ENCODE results near the gene CYP2D6. TPM values are rescaled to one million over a fixed set of nuclear protein-coding genes. Genes with fewer than 3 reads are reported as not detected.
"Not testable (repeated sequence)": the region's sequence is repeated elsewhere in the genome, so short reads cannot be mapped to it uniquely, and the experiment has no call there.

Gene CYP2D6
- total RNA-seq = 0.27 TPM

DNA sequence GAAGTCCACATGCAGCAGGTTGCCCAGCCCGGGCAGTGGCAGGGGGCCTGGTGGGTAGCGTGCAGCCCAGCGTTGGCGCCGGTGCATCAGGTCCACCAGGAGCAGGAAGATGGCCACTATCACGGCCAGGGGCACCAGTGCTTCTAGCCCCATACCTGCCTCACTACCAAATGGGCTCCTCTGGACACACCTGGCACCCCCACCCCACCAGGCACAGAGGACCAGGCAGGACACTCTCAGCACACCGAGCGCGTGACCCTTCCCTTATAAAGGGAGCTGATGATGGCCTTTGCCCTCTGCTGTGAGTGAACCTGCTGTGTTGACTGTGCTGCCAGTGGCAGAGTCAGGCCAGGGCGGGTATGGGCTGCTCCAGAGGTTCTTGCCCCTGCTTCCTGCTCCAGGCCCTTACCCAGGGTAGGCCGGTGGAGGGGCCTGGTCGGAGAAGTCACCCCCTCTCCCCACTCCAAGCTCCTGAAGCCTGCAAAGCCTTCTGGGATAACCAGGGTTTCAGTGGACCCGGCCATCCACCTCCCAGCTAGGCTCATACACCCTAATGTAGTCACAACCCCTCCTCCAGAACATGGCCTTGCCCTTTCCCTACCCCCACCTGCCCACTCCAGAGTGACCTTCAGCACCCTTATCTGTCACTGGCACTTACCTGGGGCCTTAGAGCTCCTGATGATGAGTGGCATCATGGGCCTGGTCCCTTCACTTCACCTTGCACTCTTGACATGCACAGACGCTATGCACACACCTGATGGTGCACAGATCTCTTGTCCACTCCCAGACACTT, at the start of gene CYP2D6:
Gene CYP2D6 (minus strand): TSS at position 172 of the 793 bp plus-strand sequence. CDS start 19 bp downstream, at position 153.
- not testable (repeated sequence) for DNase-seq (ENCODE audit: low read depth in 2 of 3, low spot score in 2 of 3)

DNA sequence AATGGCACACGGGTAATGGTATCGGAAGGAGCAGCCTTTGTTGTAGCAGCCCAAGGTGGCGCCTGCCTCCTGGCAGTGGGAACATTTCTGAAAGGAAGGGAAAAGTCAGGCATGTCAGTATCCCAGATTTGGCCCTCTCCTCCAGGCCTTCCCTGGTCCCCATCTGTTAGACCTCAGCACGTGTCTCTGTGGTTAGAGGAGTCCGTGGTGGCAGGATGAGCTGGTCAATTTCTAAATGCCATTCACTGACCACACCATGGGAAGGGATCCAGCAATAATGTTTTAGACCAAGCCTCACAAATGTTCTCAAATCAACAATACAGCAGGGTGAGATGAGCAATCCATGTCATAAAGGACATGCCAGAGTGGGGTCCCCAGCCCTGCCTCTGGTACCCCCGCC, 49.0 kb upstream of the CYP2D6 start:
- no peak for DNase-seq (ENCODE audit: low read depth in 2 of 3, low spot score in 2 of 3)

DNA sequence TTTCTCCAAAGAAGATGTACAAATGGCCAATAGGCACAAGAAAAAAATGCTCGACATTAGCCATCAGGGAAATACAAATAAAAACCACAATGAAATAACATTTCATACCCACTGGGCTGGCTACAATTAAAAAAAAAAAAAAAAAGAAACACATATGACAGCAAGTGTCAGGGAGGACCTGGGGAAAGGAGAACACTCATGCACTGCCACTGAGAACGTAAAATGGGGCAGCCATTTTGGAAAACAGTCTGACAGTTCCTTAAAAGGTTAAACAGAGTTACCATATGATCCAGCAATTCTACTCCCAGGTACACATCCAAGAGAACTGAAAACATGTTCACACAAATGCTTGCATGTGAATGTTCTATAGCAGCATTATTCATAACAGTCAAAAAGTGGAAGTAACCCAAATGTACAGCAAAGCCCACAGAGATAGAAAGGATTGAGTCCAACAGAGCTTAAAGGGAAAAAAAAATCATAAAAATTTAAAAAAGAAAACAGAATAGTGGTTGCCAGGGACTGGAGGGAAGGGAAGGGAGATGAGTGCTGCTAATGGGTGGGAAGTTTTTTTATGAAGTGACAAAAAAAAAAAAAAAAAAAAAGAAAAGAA, 48.4 kb upstream of the CYP2D6 start:
- peak in 1 of 3 donors; percentile 19 for DNase-seq (ENCODE audit: low read depth in 2 of 3, low spot score in 2 of 3)

DNA sequence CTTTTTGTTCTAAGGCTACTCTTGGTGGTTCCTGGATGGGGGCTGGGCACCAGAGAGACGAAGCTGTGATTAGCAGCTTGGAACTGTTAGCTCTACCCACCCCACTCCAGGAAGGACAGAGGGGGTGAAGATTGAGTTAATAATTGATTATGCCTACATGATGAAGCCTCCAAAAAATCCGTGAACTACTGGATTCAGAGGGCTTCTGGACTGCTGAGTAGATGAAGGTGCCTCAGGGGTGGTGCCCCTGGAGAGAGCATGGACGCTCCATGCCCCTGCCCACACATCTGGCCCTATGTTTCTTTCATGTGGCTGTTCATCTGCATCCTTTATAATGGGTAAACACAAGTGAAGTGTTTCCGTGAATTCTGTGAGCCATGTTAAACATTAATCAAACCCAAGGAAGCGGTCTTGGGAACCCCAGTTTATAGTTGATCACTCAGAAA, 47.3 kb upstream of the CYP2D6 start:
- DNase-seq (ENCODE audit: low read depth in 2 of 3, low spot score in 2 of 3) = no peak

DNA sequence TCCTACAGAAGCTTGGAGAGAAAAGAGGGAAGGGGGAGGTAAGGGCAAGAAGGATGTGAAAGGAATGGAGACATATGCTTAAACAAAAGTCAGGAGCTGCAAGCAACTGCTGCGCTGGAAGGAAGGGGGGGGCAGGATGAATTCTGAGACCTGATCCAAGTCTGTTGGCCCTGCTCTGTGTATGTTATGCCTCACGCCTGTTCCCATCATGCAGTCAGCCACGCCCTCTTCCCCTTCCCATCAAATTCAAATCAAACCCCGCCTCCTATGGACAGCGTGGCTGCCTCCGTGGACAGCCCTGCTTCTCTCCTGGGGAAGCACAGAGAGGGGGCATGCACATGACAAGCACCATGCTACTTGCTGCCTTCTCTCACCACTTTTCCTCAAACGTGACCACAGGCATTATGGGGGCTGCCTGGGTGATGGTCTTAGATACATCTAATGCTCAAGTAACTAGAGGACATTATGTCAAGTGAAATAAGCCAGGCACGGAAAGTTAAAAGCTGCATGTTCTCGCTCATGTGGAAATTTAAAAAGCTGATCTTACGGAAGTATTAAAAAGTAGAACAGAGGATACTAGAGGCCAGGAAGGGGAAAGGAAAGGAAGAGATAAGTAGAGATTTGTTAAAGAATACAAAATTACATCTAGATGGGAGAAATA, 45.8 kb upstream of the CYP2D6 start:
- no peak for DNase-seq (ENCODE audit: low read depth in 2 of 3, low spot score in 2 of 3)

DNA sequence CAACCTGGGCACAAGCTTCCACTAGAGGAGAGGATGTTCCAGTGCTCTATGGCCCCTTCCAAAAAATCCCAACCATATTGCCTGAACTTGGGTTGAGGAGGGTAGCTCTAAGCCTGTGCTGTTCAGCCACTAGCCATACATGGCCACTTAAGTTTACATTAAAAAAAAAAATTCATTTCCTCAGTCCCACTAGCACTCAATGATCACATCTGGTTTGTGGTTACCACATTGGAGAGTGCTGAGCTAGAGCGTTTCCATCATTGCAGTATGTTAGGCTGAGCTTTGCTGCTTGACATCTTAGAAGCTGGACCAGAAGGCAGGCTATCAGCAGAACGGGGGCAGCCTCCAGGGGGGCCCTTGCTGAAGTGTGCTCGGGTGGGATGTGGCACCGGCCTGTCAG, 43.5 kb upstream of the CYP2D6 start:
- DNase-seq (ENCODE audit: low read depth in 2 of 3, low spot score in 2 of 3) = peak in 1 of 3 donors; percentile 48

DNA sequence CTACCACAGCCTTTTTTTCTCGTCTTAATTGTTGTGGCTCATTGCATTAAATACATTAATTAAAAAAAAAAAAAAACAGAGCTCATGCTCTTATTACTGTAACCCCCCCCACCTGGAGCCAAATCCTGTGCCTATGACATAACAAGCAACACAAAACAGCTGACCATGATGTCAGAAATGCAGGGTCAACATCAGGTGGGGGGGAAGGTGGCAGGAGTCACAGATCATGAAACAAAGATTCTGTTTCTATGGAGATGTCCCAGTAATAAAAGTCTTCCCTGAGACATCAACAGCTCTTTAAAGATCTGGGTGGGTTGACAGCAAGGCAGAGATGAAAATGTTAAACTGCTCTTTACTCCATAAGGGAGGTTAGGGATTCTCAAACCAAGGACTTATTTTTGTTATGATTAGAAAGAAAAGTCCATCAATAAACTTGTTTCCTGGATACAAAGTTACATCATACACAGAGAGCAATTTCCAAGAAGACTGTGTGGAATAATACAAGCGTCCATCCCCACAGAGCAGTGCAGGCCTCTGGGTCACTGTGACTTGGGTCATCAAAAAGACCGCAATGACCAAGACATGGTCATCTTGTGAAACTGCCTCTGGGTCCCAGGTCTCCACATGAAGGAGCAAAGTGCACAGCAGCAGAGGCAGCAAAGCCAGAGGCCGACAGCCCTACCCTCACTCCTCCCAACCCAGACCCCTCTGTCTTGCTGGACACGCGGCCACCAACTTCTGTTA, 42.7 kb upstream of the CYP2D6 start:
- DNase-seq (ENCODE audit: low read depth in 2 of 3, low spot score in 2 of 3) = no peak

DNA sequence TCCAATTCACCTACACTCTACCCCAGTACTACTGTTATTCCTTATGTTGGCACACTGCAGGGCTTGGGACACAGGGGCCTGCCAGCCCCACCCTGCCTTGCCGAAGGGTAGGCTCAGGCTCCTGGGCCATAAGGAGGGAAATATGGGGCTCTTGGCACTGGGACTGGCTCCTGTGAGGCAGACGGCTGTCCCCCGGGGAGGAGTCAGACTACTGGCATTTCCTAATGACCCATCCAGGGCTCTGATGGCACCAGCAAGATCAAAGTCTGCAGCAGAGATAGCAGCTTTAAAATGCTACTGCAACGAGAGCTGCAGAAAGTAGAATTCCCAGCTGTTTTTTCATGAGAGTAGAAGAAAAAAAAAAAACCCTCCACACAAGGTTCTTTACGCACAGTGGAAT, 42.2 kb upstream of the CYP2D6 start:
- no peak for DNase-seq (ENCODE audit: low read depth in 2 of 3, low spot score in 2 of 3)

DNA sequence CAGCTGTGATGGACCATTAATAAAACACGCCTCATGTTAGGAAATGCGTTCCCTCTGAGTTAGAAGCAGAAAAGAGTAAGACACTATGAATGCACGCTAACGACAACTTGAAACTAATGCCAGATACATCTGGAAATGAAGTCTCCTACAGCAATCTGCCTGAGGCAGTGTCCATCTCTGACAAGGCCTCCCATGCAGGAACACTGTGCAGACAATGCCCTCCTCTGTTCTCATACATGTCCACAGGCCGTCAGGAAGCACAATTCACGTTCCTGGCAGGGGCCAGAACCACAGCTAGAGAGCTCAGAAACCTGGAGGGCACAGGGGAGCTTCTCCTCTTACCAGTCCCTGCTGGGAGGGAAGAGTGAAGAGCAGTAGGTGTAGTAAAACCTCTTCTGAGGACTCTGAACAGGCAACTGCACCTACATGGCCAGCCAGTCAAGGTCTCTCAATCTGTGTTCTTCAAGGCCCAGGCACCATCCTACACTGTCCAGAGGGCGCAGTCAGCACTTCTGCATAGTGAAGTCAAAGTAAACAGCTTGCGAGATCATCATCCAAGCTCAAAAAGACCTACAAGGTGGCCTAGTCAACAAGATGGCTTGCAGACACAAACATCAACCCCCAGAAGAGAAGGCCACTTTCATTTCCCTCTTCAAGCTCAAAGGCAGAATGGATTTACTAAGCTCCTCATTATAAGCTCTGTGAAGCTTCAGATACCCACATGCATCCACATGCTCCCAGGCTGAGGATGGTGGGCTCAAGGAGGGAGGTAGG, 41.5 kb upstream of the CYP2D6 start:
- no peak for DNase-seq (ENCODE audit: low read depth in 2 of 3, low spot score in 2 of 3)

DNA sequence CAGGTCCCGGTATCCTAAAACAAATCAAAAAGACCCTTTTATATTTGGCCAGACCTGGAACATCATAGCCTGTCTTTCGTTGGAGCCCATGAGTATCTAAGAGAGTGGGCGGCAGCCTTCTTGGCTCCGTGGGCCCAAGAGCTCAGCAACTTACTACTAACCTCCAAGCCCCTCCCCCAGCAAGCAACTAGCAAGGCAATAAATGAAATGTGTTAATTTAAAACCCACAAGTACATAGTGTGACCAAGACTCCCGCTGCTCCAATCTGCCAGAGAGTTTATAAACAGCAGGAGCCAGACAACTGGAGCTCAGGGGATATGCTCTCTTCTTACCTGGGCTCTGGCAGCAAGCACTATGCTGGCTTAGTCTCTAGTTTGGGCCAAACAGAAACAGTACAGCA, 40.8 kb upstream of the CYP2D6 start:
- DNase-seq (ENCODE audit: low read depth in 2 of 3, low spot score in 2 of 3) = no peak

DNA sequence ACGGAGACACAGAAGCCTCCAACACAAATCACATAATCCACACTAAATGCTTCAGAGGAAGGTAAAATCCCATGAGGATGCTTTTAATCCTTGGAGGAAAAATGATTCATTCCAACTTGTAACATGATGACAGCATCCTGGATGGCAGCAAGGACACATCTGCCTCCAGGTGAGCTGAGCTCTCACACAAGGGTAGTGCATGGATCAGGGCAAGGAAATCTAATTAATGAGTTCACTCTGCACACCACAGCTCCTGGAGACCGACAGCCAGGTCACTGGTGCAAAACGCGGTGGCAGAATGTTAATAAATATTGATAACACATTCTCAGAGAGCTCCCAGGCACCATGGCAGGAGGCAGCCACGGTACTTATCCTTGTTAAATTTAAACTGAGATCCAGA, 40.3 kb upstream of the CYP2D6 start:
- no peak for DNase-seq (ENCODE audit: low read depth in 2 of 3, low spot score in 2 of 3)

DNA sequence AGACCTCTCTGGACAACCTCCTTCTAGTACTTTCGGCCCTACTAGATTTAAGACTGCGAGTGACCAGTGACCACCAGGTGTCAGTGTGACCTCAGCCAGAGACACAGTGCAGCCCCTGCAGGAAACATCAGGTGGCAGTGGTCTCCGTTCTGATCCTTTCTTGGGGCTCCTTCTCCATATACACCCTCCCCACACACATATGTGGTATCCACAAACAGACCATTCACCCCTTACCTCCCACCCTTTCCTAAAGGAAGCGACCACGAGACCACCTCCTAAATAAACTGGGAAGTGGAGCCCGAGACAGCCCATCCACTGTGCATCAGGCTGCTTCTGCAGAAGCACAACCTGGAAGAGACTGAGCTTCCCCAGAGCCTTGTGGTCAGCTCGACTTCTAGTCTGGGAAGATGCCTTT, 38.5 kb upstream of the CYP2D6 start:
- peak; percentile 41 to 89 (median 79) for DNase-seq (ENCODE audit: low read depth in 2 of 3, low spot score in 2 of 3)

DNA sequence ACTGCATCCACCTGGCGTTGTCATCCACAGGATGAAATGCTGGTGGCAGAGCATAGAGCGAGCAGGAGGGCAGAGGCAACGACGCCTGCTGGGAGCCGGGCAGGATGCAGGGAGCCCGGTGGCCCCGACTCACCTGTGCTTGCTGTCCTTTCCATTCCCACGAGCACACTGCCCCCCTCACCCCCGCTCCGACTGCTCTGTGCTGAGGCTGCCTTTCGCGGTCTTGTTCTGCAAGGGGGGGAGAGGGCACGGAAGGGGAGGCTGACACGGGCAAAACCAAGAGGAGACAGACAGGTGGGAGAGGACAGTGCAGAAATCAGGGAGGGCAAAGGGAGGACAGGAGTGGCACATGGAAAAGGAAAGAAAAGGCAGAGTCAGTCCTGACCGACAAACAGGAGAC, 37.9 kb upstream of the CYP2D6 start:
- no peak for DNase-seq (ENCODE audit: low read depth in 2 of 3, low spot score in 2 of 3)

DNA sequence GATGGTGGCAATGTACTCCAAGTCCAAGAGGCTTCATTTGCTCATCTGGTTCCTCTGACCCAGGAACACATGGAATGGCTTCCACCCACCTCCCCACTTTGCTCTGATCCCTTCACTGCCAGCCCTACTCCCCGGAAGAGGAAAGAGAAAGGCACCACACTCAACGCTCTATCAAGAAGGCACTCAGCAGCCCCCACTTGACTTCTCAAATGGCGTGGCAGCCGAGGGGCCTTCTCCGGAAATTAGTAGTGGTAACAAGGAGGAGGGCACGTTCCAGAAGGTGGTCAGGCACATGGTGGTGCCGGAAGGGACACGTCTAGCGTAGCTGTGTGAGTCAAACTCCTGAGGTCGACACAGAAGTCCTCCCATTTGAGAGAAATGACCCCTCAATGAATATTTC, 36.5 kb upstream of the CYP2D6 start:
- no peak for DNase-seq (ENCODE audit: low read depth in 2 of 3, low spot score in 2 of 3)

DNA sequence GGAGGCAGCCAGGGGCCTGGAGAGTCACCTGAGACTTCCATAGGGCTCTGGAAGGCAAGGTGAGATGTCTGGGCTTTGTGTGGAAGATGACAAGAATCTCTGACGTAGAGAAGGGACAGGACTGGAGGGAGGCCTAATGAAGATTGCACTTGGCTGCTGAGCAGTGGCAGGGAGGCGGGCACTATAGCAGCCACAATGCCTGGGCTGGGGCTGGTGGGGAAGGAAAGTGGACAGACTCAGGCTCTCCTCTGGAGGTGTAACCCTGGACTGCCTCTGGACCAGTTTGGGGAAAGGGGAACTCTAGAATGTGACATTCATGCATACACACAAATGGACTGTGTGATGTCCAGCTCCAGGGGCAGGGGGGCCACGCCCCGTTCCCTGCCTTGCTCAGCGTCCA, 34.3 kb upstream of the CYP2D6 start:
- DNase-seq (ENCODE audit: low read depth in 2 of 3, low spot score in 2 of 3) = no peak

DNA sequence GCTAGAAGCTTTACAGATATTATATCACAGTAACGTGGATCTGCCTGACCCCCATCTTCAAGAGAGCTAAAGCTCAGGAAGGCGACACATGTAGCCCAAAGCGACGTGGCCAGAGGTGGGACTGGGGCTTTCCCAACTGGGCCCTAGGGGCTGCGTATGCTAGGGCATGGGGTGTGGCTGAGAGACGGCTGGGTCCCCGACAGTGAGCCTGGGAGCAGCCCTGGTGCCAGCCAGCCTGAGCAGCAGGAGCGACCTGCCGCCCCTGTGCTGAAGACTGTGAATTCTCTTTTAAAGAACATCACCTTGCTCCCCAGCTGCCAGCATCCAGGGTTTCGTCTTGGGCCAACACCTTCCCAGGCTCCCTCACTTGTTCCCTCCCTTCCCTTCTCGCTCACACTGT, 32.9 kb upstream of the CYP2D6 start:
- DNase-seq (ENCODE audit: low read depth in 2 of 3, low spot score in 2 of 3) = no peak

DNA sequence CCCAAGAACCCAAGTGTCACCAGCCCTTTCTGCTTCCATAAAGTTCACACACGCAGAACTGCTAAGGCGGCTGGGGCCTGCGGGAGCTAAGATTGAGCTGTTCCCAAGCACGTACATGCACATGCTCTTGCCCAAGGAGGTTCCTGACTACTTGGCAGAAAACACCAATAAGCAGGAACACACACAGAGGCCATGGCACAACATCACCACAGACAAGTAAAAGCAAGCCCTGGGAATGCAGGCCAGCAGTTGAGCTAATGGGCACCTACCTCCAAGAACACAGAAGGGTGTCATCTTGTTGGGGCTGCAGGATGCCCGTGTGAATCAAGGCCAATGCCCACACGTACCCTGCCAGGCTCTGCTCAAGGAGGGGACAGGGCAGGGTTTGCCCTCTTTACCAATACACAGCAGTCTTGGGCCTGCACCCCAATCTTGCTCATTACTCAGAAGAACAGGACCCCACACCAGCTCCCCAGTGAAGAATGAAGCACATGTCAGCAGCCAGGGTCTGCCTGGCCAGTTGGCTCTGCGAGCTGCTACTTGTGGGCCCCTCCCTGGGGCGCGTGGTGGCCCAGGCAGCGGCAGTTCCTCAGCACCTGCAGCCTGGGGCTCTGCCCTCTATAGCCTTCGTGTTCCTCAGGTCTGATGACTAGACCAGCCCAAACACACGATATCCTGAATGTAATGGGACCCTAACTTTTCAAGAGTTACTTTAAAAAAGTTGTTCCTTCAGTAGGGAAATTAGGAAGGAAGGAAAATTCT, 32.3 kb upstream of the CYP2D6 start:
- DNase-seq (ENCODE audit: low read depth in 2 of 3, low spot score in 2 of 3) = no peak

DNA sequence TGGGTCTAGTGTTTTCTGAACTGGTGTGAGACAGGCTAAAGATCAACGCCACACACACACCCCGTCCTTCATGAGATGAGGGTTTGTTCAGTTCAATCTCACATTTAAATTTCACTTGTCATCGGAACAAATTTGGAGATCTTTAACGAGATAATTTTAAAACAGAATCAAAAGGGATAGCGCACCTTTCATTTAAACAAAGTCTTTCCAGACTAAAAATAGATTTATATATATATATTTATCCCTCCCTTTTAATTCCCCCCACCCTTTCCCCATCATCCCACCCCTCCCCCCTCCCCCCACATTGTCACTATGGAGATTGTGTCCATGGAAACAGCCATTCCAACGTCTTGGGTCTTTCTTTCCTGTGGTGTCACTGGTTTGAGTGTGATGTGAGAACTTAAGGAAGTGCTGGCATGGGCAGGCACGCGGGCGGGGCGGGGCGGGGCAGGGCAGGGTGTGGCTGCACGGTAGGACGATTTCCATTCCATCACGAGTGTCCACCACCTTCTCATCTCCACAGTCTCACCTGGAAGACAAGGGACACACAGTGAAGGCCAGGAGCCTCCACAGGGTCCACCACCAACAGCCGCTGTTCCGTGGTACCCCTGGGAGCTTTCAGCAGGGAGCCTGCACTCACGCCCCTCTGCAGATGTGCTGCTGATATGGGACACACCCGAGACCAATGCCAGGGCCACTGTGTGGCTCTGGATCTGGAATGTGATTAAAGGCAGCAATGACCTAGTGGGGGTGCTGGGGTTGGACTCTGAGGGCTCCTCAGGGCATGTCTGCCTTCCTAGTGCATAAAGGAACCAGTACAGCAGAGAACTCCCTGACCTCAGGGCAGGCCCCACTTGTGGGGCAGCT, 30.5 kb upstream of the CYP2D6 start:
- DNase-seq (ENCODE audit: low read depth in 2 of 3, low spot score in 2 of 3) = no peak

DNA sequence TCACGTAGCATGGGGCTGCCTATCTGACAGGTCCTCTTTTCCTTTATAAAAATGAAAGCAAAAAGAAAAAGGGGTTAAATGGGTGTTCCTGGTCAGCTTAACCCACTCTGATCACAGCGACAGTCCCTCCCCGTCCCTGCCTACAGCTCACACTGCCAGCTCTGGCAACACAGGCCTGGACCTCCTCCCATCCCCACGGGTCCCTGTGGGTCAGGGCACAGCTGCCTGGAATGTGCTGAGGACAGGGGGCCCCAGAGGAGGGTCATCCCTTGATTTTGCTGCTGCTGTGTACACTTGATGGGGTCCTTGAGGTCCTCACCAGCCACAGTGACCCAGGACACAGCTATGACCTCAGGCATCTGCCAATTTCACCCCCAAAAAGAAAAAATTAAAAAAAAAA, 29.6 kb upstream of the CYP2D6 start:
- no peak for DNase-seq (ENCODE audit: low read depth in 2 of 3, low spot score in 2 of 3)

Data from hematopoietic multipotent progenitor cell (in vitro differentiated cells).